ENCODE results near the gene ANXA5.

Gene ANXA5

GRCh38 chr4:121632636-121633035, 64.1 kb downstream of the ANXA5 start:
- no peak for DNase-seq
